Astrocyte of the cerebellum (primary cell): ENCODE data around the gene CLASP1.
"Not testable (repeated sequence)": the region's sequence is repeated elsewhere in the genome, so short reads cannot be mapped to it uniquely, and the experiment has no call there.

Source experiments
- DNase-seq: peaks from one replicate; pipeline ENCODE4 v3.0.0-alpha.2; 2011; ENCODE audit warnings: low read depth
- H3K4me3 ChIP-seq: 2 replicates; pipeline ENCODE4 v1.5.1; 2011; ENCODE audit warnings: mild to moderate bottlenecking, low read depth, low read length, moderate library complexity
- in situ Hi-C: cut with HindIII; loops from 2 replicates; pipeline ENCODE4 v1.10.0; 2017; ENCODE audit warnings: low sequenced_read_pairs
- TF ChIP-seq, protein P1 (sequence below): IDR thresholded peaks from 2 replicates; pipeline ENCODE4 v1.5.1; 2012; ENCODE audit warnings: low read length, low read depth, moderate library complexity, mild to moderate bottlenecking; ENCODE audit errors: missing control alignments

Gene CLASP1

DNA sequence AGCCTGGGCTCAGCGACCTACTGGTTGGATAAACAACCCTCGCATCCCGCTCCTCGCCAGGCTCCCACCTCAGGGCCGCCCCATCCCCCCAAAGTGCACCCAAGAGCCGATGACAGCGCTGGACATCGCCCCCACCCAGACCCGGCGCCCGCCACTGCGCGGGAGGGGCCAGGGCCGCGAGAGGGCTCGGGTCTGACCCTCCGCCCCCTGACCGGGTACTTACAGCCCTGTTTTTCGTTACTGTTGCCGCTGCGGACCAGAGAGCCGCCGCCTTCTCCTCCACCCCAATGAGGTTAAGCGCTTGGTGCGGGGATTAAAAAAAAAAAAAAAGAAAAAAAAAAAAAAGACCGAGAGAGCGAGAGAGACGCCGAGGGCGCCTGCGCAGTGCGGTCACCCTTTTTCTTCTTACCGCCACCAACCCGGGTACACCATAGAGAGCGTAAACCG, at the start of gene CLASP1:
Gene CLASP1 (minus strand): TSS at position 314 of the 447 bp plus-strand sequence. CDS start 43,567 bp downstream, outside the sequence.
- TF ChIP-seq, protein P1, sequence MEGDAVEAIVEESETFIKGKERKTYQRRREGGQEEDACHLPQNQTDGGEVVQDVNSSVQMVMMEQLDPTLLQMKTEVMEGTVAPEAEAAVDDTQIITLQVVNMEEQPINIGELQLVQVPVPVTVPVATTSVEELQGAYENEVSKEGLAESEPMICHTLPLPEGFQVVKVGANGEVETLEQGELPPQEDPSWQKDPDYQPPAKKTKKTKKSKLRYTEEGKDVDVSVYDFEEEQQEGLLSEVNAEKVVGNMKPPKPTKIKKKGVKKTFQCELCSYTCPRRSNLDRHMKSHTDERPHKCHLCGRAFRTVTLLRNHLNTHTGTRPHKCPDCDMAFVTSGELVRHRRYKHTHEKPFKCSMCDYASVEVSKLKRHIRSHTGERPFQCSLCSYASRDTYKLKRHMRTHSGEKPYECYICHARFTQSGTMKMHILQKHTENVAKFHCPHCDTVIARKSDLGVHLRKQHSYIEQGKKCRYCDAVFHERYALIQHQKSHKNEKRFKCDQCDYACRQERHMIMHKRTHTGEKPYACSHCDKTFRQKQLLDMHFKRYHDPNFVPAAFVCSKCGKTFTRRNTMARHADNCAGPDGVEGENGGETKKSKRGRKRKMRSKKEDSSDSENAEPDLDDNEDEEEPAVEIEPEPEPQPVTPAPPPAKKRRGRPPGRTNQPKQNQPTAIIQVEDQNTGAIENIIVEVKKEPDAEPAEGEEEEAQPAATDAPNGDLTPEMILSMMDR: no peak
- no peak for DNase-seq
- H3K4me3 ChIP-seq: peak within 1 kb of the TSS; percentile 85
- in situ Hi-C loops: no loop called here

DNA sequence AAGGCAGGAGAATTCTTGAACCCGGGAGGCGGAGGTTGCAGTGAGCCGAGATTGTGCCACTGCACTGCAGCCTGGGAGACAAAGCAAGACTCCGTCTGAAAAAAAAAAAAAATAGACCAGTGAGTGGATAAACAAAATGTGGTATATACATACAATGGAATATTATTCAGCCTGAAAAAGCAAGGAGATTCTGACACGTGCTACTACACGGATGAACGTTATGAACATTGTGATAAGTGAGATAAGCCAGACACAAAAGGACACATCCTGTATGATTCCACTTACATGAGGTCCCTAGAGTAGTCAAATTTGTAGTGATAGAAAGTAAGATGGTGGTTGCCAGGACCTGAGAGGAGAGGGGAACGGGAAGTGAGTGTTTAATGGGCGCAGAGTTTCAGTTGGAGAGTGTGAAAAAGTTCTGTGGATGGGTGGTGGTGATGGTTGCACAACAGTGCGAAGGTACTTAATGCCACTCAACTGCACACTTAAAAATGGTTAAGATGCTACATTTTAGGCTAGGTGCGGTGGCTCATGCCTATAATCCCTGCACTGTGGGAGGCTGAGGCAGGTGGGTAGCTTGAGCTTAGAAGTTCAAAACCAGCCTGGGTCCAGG, 49.2 kb upstream of the CLASP1 start:
- in situ Hi-C loops: no loop called here
- TF ChIP-seq, protein P1: no peak
- DNase-seq: no peak
- H3K4me3 ChIP-seq: no peak overlapping the region

DNA sequence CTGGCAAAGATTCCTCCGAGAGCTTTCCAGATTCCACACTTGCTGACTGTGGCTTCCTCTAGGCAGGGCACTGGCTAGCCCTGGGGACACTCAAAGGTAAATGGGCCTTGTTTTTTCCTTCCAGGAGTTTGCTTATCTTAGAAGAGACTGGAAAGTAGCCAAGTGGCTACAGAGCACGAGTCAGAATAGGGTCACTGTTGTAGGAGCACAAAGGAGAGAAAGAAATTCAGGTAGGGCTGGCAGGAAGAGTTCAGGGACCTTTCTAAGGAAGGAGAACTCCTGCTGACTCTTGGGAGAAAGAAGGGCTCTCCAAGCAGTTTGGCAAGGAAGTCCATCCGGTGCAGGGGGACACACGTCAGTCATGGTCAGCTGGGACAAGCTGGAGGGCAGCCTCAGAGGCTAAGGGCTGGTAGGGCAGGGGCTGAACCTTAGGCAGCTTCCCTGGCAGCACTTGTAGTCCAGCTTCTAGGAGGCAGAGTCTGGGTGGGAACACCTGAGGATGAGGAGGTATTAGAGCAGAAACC, 47.9 kb upstream of the CLASP1 start:
- no peak for DNase-seq
- TF ChIP-seq, protein P1: no peak
- in situ Hi-C loops: no loop called here

DNA sequence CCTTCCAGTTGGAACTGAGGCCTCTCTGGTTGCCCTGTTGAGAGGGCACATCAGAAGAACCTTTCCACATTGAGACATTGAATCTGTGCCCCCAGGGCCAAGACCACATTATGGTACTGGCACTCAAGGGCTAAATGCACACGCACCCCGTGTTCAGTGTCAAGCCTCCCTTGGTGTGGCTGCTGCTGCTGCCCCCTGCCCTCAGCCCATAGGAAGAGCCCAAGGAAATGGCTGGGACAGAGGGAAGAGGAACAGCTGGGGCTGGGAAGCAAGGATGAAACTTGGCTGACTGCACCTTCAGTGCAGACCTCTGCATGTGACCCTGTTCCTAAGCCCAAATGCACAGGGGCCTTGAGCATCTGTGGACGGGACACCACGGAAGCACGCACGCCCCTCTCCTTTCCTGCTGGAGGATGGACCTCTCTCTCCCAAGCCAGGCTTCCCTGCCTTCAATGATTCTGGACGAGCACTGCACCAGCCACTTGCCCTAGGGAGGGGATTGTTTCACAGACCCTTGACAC, 47.2 kb upstream of the CLASP1 start:
- DNase-seq: no peak
- in situ Hi-C loops: no loop called here
- H3K4me3 ChIP-seq: no peak overlapping the region
- TF ChIP-seq, protein P1: no peak

More for the DNA sequence above, 47.9 kb upstream of the CLASP1 start:
- no peak overlapping the region for H3K4me3 ChIP-seq

DNA sequence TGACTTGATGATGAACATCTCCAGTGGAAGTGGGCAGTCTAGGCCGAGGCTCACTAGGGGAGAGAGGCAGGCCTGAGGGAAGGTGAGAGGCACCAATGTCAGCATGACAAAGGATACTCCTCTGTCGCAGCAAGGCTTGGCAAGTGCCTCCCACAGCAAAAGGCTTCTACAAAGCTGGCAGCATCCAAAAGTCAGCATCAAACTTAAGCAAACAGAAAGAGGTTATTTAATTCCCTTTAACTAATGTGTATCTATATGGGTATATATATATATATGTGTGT, 45.8 kb upstream of the CLASP1 start:
- in situ Hi-C loops: no loop called here
- no peak for DNase-seq
- TF ChIP-seq, protein P1: no peak
- H3K4me3 ChIP-seq: no peak overlapping the region

DNA sequence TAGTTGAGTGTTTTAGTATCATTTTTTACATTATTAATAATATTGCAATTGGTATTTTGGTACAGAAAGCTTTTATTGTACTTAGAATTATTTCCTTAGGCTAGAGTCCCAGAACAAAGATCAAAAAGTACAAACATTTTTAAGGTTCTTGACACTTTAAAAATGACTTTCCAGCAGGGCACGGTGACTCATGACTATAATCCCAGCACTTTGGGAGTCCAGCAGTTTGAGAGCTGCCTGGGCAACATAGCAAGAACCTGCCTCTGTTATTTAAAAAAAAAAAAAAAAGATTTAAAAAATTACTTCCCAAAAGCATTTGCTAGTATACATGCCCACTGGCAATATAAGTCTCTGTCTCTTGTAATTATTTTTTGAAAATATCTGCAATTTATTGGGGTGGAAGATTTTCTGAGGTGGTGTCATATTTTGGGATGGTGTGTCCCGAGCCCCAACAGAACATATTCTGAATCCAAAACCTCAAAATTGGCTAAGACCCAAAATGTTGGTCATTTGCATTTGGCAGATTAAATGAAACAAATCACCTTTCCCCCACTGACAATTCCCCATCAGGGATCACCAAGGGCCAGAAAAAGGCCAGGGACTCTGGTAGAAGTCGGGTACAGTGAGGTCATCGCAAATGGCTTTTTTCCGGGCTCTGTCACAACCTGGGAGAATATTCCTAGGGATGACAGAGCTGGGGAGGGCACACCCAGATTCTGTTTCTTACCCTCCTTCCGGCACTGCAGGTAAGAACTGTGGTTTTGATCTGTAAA, 45.3 kb upstream of the CLASP1 start:
- in situ Hi-C loops: no loop called here
- TF ChIP-seq, protein P1: no peak
- DNase-seq: peak; percentile 85
- H3K4me3 ChIP-seq: no peak overlapping the region

DNA sequence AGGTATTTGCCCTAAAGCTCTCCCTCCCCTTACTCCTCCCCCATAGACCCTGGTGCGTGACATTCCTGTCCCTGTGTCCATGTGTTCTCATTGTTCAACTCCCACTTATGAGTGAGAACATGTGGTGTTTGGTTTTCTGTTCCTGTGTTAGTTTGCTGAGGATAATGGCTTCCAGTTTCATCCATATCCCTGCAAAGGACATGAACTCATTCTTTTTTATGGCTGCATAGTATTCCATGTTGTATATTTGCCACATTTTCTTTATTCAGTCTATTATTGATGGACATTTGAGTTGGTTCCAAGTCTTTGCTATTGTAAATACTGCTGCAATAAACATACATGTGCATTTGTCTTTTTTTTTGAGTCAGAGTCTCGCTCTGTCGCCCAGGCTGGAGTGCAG, 41.3 kb upstream of the CLASP1 start:
- in situ Hi-C loops, H3K4me3 ChIP-seq, DNase-seq: not testable (repeated sequence)
